Measurements from ENCODE around the gene ITGAV. TPM values are rescaled to one million over a fixed set of nuclear protein-coding genes. Genes with fewer than 3 reads are reported as not detected.

Gene ITGAV
- total RNA-seq, 1 donor from 2014 or later: 21.9 TPM

DNA sequence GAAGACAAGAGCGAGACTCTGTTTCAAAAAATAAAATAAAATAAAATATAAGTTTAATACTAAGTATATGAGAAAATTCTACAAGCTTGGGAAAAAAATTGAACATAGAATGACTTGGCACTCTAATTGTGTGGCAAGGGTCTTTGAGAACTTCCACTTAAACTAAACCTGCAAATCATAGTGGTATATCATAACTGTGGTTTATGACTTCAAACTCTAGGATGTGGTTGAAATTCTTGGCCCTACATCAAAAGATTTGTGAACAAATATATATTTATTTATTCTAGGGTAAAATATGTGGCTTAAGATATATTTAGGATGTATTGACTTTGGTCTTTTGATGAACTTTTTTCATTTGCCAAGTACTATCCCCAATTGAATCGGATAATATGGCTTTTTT is 100.9 kb downstream of the ITGAV start:
- TF ChIP-seq, protein P1, sequence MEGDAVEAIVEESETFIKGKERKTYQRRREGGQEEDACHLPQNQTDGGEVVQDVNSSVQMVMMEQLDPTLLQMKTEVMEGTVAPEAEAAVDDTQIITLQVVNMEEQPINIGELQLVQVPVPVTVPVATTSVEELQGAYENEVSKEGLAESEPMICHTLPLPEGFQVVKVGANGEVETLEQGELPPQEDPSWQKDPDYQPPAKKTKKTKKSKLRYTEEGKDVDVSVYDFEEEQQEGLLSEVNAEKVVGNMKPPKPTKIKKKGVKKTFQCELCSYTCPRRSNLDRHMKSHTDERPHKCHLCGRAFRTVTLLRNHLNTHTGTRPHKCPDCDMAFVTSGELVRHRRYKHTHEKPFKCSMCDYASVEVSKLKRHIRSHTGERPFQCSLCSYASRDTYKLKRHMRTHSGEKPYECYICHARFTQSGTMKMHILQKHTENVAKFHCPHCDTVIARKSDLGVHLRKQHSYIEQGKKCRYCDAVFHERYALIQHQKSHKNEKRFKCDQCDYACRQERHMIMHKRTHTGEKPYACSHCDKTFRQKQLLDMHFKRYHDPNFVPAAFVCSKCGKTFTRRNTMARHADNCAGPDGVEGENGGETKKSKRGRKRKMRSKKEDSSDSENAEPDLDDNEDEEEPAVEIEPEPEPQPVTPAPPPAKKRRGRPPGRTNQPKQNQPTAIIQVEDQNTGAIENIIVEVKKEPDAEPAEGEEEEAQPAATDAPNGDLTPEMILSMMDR (IDR thresholded peaks at IDR 0.05; ENCODE audit: partially characterized antibody, unreplicated experiment): no peak
- Mint-ChIP-seq H3K4me1 (ENCODE audit: low read depth, unreplicated experiment) (peaks cover 4% of the 10 kb centered on the region), H3K27me3 (ENCODE audit: unreplicated experiment) (peaks cover 4% of the 10 kb centered on the region), H3K4me3 (ENCODE audit: unreplicated experiment) (no peak overlapping the region), H3K27ac (ENCODE audit: unreplicated experiment) (no peak overlapping the region), H3K36me3 (ENCODE audit: unreplicated experiment) (peaks cover 14% of the 10 kb centered on the region), H3K9me3 (ENCODE audit: unreplicated experiment) (peaks cover 11% of the 10 kb centered on the region)
- no peak for DNase-seq

DNA sequence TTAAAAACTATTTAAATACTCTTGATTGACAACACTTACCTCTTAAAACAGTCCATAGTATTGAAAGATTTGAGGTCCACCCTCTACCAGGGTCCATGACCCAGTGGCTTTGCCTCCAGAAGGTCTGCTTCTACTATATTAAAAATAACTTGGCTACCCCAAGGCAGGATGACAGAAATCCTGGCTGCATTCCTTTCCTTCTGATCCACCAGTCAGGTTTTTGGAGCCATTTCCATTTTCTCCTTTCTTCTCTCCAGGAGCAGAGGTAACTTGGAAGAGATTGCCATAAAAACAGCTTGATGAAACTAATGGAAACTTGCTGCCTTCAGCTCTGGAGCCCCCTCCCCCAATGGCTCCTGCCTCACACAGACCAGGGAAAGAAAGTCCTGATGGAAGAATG is 101.4 kb downstream of the ITGAV start:
- H3K9me3 Mint-ChIP-seq (ENCODE audit: unreplicated experiment): peaks cover 11% of the 10 kb centered on the region
- H3K27me3 Mint-ChIP-seq (ENCODE audit: unreplicated experiment): peaks cover 4% of the 10 kb centered on the region
- DNase-seq: no peak
- H3K27ac Mint-ChIP-seq (ENCODE audit: unreplicated experiment): no peak overlapping the region
- H3K4me3 Mint-ChIP-seq (ENCODE audit: unreplicated experiment): no peak overlapping the region
- peaks cover 4% of the 10 kb centered on the region for H3K4me1 Mint-ChIP-seq (ENCODE audit: low read depth, unreplicated experiment)
- H3K36me3 Mint-ChIP-seq (ENCODE audit: unreplicated experiment): peaks cover 14% of the 10 kb centered on the region
- TF ChIP-seq, protein P1 (IDR thresholded peaks at IDR 0.05; ENCODE audit: partially characterized antibody, unreplicated experiment): no peak

DNA sequence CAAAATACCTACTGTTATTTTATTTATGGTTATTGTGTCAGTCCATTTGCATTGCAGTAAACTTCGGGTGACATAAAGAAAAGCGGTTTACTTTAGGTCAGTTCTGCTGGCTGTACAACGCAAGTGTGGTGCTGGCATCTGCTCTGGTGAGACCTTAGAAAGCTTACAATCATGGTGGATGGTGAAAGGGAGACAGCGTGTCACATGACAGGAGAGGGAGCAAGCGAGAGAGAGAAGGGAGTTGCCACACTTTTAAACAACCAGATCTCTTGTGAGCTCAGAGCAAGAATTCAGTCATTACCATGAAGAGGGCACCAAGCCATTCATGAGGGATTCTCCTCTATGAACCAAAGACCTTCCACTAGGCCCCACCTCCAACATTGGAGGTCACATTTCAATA is 102.0 kb downstream of the ITGAV start:
- Mint-ChIP-seq H3K4me3 (ENCODE audit: unreplicated experiment) (no peak overlapping the region), H3K27ac (ENCODE audit: unreplicated experiment) (no peak overlapping the region), H3K27me3 (ENCODE audit: unreplicated experiment) (peaks cover 4% of the 10 kb centered on the region), H3K36me3 (ENCODE audit: unreplicated experiment) (peaks cover 14% of the 10 kb centered on the region), H3K4me1 (ENCODE audit: low read depth, unreplicated experiment) (peaks cover 11% of the 10 kb centered on the region), H3K9me3 (ENCODE audit: unreplicated experiment) (peaks cover 11% of the 10 kb centered on the region)
- no peak for DNase-seq
- TF ChIP-seq, protein P1 (IDR thresholded peaks at IDR 0.05; ENCODE audit: partially characterized antibody, unreplicated experiment): no peak

DNA sequence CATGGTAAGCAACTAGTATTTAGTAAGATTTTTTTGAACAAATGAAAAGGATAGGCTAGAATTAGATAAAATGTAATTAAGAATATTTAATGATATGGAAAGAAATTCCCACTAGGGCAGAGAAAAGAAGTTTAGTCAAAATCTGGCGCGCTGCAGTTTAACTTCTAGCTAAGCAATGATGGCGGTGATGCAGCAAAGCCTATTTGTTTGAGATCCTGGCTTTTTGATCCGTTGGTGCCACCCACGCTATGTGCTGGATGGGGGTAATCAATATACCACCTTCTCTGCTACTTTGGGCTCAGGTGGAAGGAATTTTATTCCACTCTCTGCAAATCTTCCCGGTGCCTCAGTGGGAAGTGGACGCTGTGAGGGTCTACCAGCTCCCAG is 103.6 kb downstream of the ITGAV start:
- H3K9me3 Mint-ChIP-seq (ENCODE audit: unreplicated experiment): peaks cover 7% of the 10 kb centered on the region
- H3K27me3 Mint-ChIP-seq (ENCODE audit: unreplicated experiment): peaks cover 4% of the 10 kb centered on the region
- H3K4me1 Mint-ChIP-seq (ENCODE audit: low read depth, unreplicated experiment): peaks cover 17% of the 10 kb centered on the region
- no peak for DNase-seq
- H3K4me3 Mint-ChIP-seq (ENCODE audit: unreplicated experiment): peak overlapping the region; percentile 61
- TF ChIP-seq, protein P1 (IDR thresholded peaks at IDR 0.05; ENCODE audit: partially characterized antibody, unreplicated experiment): no peak
- H3K36me3 Mint-ChIP-seq (ENCODE audit: unreplicated experiment): peaks cover 3% of the 10 kb centered on the region
- peak overlapping the region; percentile 25 for H3K27ac Mint-ChIP-seq (ENCODE audit: unreplicated experiment)

DNA sequence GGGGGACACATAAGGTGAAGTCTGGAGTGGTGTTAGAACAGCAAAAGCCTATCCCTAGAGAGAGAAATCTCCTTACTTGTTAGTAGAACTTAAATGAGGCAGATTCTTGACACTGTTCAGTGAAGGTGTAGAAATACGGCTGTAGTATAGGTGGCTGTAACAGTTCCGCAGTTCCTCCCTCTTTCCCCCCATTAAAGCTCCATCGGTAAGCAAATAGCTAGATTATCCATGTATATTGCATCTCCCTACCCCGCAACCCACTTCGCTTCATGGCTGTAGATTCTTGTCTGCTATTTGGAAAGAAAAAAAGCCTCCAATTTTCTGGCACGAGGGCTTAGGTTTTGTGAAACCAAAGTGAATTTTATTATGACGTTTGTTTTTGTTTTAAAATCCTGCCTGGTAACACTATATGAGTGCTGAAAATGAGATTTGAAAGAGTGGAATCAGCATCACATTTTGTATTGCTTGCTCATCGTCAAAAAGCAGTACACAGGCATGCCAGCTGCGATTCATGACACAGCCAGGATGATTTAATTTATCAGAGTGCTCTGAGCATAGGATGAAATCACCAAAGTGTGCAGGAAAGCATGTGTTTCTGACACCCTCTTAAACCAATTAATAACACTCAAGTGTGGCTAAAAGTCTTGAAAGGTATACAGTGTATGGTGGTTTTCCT is 105.4 kb downstream of the ITGAV start:
- H3K9me3 Mint-ChIP-seq (ENCODE audit: unreplicated experiment): peaks cover 7% of the 10 kb centered on the region
- H3K4me3 Mint-ChIP-seq (ENCODE audit: unreplicated experiment): peak overlapping the region; percentile 95
- TF ChIP-seq, protein P1 (IDR thresholded peaks at IDR 0.05; ENCODE audit: partially characterized antibody, unreplicated experiment): no peak
- peaks cover 4% of the 10 kb centered on the region for H3K27me3 Mint-ChIP-seq (ENCODE audit: unreplicated experiment)
- peak overlapping the region; percentile 98 for H3K27ac Mint-ChIP-seq (ENCODE audit: unreplicated experiment)
- no peaks in the 10 kb centered on the region for H3K36me3 Mint-ChIP-seq (ENCODE audit: unreplicated experiment)
- peaks cover 28% of the 10 kb centered on the region for H3K4me1 Mint-ChIP-seq (ENCODE audit: low read depth, unreplicated experiment)
- no peak for DNase-seq
